Astrocyte (in vitro differentiated cells and primary cell): ENCODE measurements around the gene OR6S1. TPM values are rescaled to one million over a fixed set of nuclear protein-coding genes. Genes with fewer than 3 reads are reported as not detected.

Source experiments
- DNase-seq: peaks from one replicate; pipeline ENCODE4 v3.0.0-alpha.2; 2010; ENCODE audit warnings: low read depth
- FAIRE-seq: peaks from 2 replicates; lab custom pipeline; 2011; peaks lifted over from hg19 to GRCh38; lab: Jason Lieb, UNC
- H2AFZ ChIP-seq: 2 replicates; pipeline ENCODE4 v1.6.0; 2012; ENCODE audit warnings: low read depth, low read length, inconsistent platforms
- H3K27ac ChIP-seq: 2 replicates; pipeline ENCODE4 v1.5.1; 2011; ENCODE audit warnings: low read depth, low read length, inconsistent platforms
- H3K27me3 ChIP-seq: 2 replicates; pipeline ENCODE4 v1.6.0; 2011; ENCODE audit warnings: low read length, inconsistent platforms; ENCODE audit not compliant: insufficient read depth
- H3K36me3 ChIP-seq: 2 replicates; pipeline ENCODE4 v1.5.1; 2011; ENCODE audit warnings: low read length, inconsistent platforms; ENCODE audit not compliant: insufficient read depth
- H3K4me1 ChIP-seq: 2 replicates; pipeline ENCODE4 v1.5.1; 2011; ENCODE audit warnings: low read length, inconsistent platforms; ENCODE audit not compliant: insufficient read depth
- H3K4me2 ChIP-seq: 2 replicates; pipeline ENCODE4 v1.6.0; 2012; ENCODE audit warnings: low read length, inconsistent platforms
- H3K4me3 ChIP-seq: 2 replicates; pipeline ENCODE4 v1.5.1; 2011; ENCODE audit warnings: low read depth, mild to moderate bottlenecking, low read length, inconsistent platforms; ENCODE audit not compliant: insufficient read depth
- H3K79me2 ChIP-seq: 2 replicates; pipeline ENCODE4 v1.6.0; 2012; ENCODE audit warnings: mild to moderate bottlenecking, low read length, inconsistent platforms; ENCODE audit not compliant: insufficient read depth
- H3K9ac ChIP-seq: 2 replicates; pipeline ENCODE4 v1.6.0; 2012; ENCODE audit warnings: mild to moderate bottlenecking, low read length, inconsistent platforms
- H3K9me3 ChIP-seq: 2 replicates; pipeline ENCODE4 v1.5.1; 2012; ENCODE audit warnings: low read depth, mild to moderate bottlenecking, low read length, inconsistent platforms; ENCODE audit not compliant: insufficient read depth
- H4K20me1 ChIP-seq: 2 replicates; pipeline ENCODE4 v1.6.0; 2012; ENCODE audit warnings: low read length, inconsistent platforms; ENCODE audit not compliant: insufficient read depth
- H3K27ac Mint-ChIP-seq: one replicate; pipeline ENCODE4 v1.8.0; 2021; ENCODE audit warnings: mild to moderate bottlenecking, mixed read lengths; ENCODE audit not compliant: unreplicated experiment
- H3K27me3 Mint-ChIP-seq: one replicate; pipeline ENCODE4 v1.8.0; 2021; ENCODE audit warnings: low read depth, mixed read lengths; ENCODE audit not compliant: unreplicated experiment
- H3K36me3 Mint-ChIP-seq: one replicate; pipeline ENCODE4 v1.8.0; 2021; ENCODE audit warnings: low read depth, mixed read lengths; ENCODE audit not compliant: unreplicated experiment
- H3K4me1 Mint-ChIP-seq: one replicate; pipeline ENCODE4 v1.8.0; 2021; ENCODE audit warnings: low read depth, mixed read lengths; ENCODE audit not compliant: unreplicated experiment
- H3K4me3 Mint-ChIP-seq: one replicate; pipeline ENCODE4 v1.8.0; 2021; ENCODE audit warnings: mild to moderate bottlenecking, moderate library complexity, mixed read lengths; ENCODE audit not compliant: unreplicated experiment
- H3K9me3 Mint-ChIP-seq: one replicate; pipeline ENCODE4 v1.8.0; 2021; ENCODE audit warnings: mild to moderate bottlenecking, mixed read lengths; ENCODE audit not compliant: unreplicated experiment
- CTCF ChIP-seq: IDR thresholded peaks from 2 replicates; pipeline ENCODE4 v1.5.1; 2011; ENCODE audit warnings: low read depth, mild to moderate bottlenecking, inconsistent platforms, low read length, moderate library complexity; ENCODE audit not compliant: insufficient read depth
- EZH2 ChIP-seq: IDR thresholded peaks from 2 replicates; pipeline ENCODE4 v1.6.1; 2012; ENCODE audit warnings: mild to moderate bottlenecking, low read length, inconsistent platforms; ENCODE audit not compliant: insufficient read depth
- total RNA-seq: library from RNA; stranded (reverse); gene quantifications from 2 replicates; pipeline ENCODE4 v1.2.1, GENCODE V29; 2021

The OR6S1 gene
- total RNA-seq, 1 donor from 2014 or later = not detected

- peaks cover 76% of the 10 kb centered on the region for H3K27me3 Mint-ChIP-seq
- no peak overlapping the region for H3K27ac Mint-ChIP-seq
- TF ChIP-seq CTCF (no peak), EZH2 (no peak)
- Histone ChIP-seq H3K9ac (no peak overlapping the region), H3K4me3 (no peak overlapping the region), H3K27ac (no peak overlapping the region), H3K9me3 (no peaks in the 10 kb centered on the region), H4K20me1 (no peaks in the 10 kb centered on the region), H2AFZ (peak overlapping the region; percentile 55), H3K79me2 (no peaks in the 10 kb centered on the region), H3K27me3 (peaks cover 16% of the 10 kb centered on the region), H3K4me1 (no peaks in the 10 kb centered on the region), H3K4me2 (peak overlapping the region; percentile 50), H3K36me3 (no peaks in the 10 kb centered on the region)
- FAIRE-seq (no peak), DNase-seq (peak; percentile 6)
- no peaks in the 10 kb centered on the region for H3K4me1 Mint-ChIP-seq
- H3K36me3 Mint-ChIP-seq = no peaks in the 10 kb centered on the region
- H3K9me3 Mint-ChIP-seq = peaks cover 5% of the 10 kb centered on the region
- H3K4me3 Mint-ChIP-seq = peak overlapping the region; percentile 79
Measured at GRCh38 chr14:20662968-20663732, 21.7 kb upstream of the OR6S1 start.

- Mint-ChIP-seq H3K36me3 (no peaks in the 10 kb centered on the region), H3K9me3 (peaks cover 6% of the 10 kb centered on the region), H3K27me3 (peaks cover 83% of the 10 kb centered on the region), H3K4me1 (no peaks in the 10 kb centered on the region), H3K27ac (peak overlapping the region; percentile 34), H3K4me3 (no peak overlapping the region)
- H2AFZ ChIP-seq = no peak overlapping the region
- peaks cover 19% of the 10 kb centered on the region for H3K27me3 ChIP-seq
- no peak overlapping the region for H3K4me3 ChIP-seq
- DNase-seq (no peak), FAIRE-seq (no peak)
- no peak overlapping the region for H3K27ac ChIP-seq
- H3K79me2 ChIP-seq = no peaks in the 10 kb centered on the region
- H3K4me1 ChIP-seq = no peaks in the 10 kb centered on the region
- TF ChIP-seq EZH2 = no peak
- no peak overlapping the region for H3K4me2 ChIP-seq
- no peaks in the 10 kb centered on the region for H3K36me3 ChIP-seq
- H4K20me1 ChIP-seq = no peaks in the 10 kb centered on the region
- H3K9me3 ChIP-seq = no peaks in the 10 kb centered on the region
- no peak overlapping the region for H3K9ac ChIP-seq
Measured at GRCh38 chr14:20661197-20661596, 19.7 kb upstream of the OR6S1 start.

GRCh38 chr14:20659813-20660395, 18.4 kb upstream of the OR6S1 start:
- Histone ChIP-seq H3K36me3 (no peaks in the 10 kb centered on the region), H3K27ac (no peak overlapping the region), H3K9ac (no peak overlapping the region), H4K20me1 (no peaks in the 10 kb centered on the region), H3K4me2 (no peak overlapping the region), H3K27me3 (peaks cover 26% of the 10 kb centered on the region), H3K79me2 (no peaks in the 10 kb centered on the region), H2AFZ (no peak overlapping the region), H3K9me3 (no peaks in the 10 kb centered on the region), H3K4me1 (no peaks in the 10 kb centered on the region), H3K4me3 (no peak overlapping the region)
- no peak for DNase-seq
- Mint-ChIP-seq H3K27me3 (peaks cover 93% of the 10 kb centered on the region), H3K36me3 (no peaks in the 10 kb centered on the region), H3K4me3 (no peak overlapping the region), H3K27ac (no peak overlapping the region), H3K9me3 (peaks cover 6% of the 10 kb centered on the region), H3K4me1 (no peaks in the 10 kb centered on the region)
- FAIRE-seq = no peak
- TF ChIP-seq CTCF = no peak
